Heart right ventricle (tissue), 16 donors: ENCODE measurements around the gene BMP2. TPM values are rescaled to one million over a fixed set of nuclear protein-coding genes. Genes with fewer than 3 reads are reported as not detected.

Source experiments
- ATAC-seq, 8 donors: fragments of 200-7000 bp; cut with Tn5 transposase; one replicate each; pipeline ENCODE4 v1.9.1; 2020; ENCODE audit warnings: mild to moderate bottlenecking in 8 of 8, moderate library complexity in 8 of 8, moderate number of reproducible peaks in 1 of 8
- DNase-seq, 2 donors: peaks; one replicate each; pipeline ENCODE4 v3.0.0-alpha.2; 2020
- H3K27ac ChIP-seq, 10 donors: fragments of 200-600 bp; sonication (generic) in 2 of 10; one replicate each; pipeline versions ENCODE4 v1.5.0 to v1.8.0; 2020 to 2022; ENCODE audit warnings: mild to moderate bottlenecking in 3 of 10
- H3K27me3 ChIP-seq, 7 donors: fragments of 200-600 bp; one replicate each; pipeline ENCODE4 v1.8.0; 2021 to 2022; ENCODE audit warnings: mild to moderate bottlenecking in 2 of 7
- H3K36me3 ChIP-seq, 9 donors: fragments of 200-600 bp; sonication (generic) in 1 of 9; one replicate each; pipeline versions ENCODE4 v1.5.0 to v1.8.0; 2020 to 2022; ENCODE audit warnings: mild to moderate bottlenecking in 2 of 9
- H3K4me1 ChIP-seq, 9 donors: fragments of 200-600 bp; sonication (generic) in 1 of 9; one replicate each; pipeline versions ENCODE4 v1.5.0 to v1.8.0; 2020 to 2022; ENCODE audit warnings: mild to moderate bottlenecking in 4 of 9
- H3K4me3 ChIP-seq, 10 donors: fragments of 200-600 bp; sonication (generic) in 2 of 10; one replicate each; pipeline versions ENCODE4 v1.5.0 to v1.8.0; 2020 to 2022; ENCODE audit warnings: mild to moderate bottlenecking in 7 of 10, moderate library complexity in 2 of 10
- H3K9me3 ChIP-seq, 11 donors: fragments of 200-600 bp in 10 of 11; sonication (generic) in 2 of 11; one replicate each; pipeline versions ENCODE4 v1.5.0 to v1.8.0; 2013 to 2022; ENCODE audit warnings: mild to moderate bottlenecking in 2 of 11, control low read depth in 1 of 11, moderate library complexity in 1 of 11
- WGBS, 2 donors: extraction: QIAGEN DNeasy Blood & Tissue Kit; methylation state at CpG; one replicate each; pipeline ENCODE4 v1.1.7; 2013; ENCODE audit warnings: inconsistent platforms in 1 of 2; 5-methylcytosine and 5-hydroxymethylcytosine counted together
- intact Hi-C, 10 donors: fragments of 100-400 bp; cut with DNase I; formaldehyde crosslinking; loops; one replicate each; pipeline versions ENCODE4 v1.11.1 to v1.14.2; 2022
- polyA plus RNA-seq, 2 donors: library from polyadenylated mRNA; stranded (reverse); fragments of 200-250 nt; gene quantifications; one replicate each; pipeline ENCODE4 v1.2.3, GENCODE V29; 2013
- total RNA-seq, 10 donors: library from RNA; stranded (reverse); fragmentation: NEBNext Ultra II Directional in 3 of 10; extraction: Animal tissue kit (Norgen Biotek cat#: 25700) in 3 of 10; gene quantifications; one replicate each; pipeline versions ENCODE4 v1.2.1 to v1.2.4, GENCODE V29; 2021 to 2023
- TF ChIP-seq, protein P1 (sequence below), 9 donors: fragments of 200-600 bp; sonication (generic) in 2 of 9; IDR thresholded peaks; one replicate each; pipeline versions ENCODE4 v1.5.0 to v1.8.0; 2021 to 2022; ENCODE audit warnings: antibody characterized with exemption in 9 of 9, mild to moderate bottlenecking in 5 of 9, moderate library complexity in 1 of 9
- donor health status: Arrhythmogenic right ventricular cardiomyopathy.
- donor health status: ischemic (EF 13 %, LVEDD 7.1; RV severe dilation, severe dysfunction).
- donor health status: healthy with polysubstance abuse.
- donor health status: DM: no; HTN: yes; CAD: no.
- donor health status: DM: no; HTN: no; CAD: no.
- donor health status: ischemic (EF 25% LVEDD 6.9; RV normal size, moderate dysfunction).
- donor health status: ischemic (EF 25% LVEDD 5.7; RV mildly dilated, moderate dysfunction).
- donor health status: healthy.
- donor health status: DM: yes; HTN: yes; CAD: no.
- donor health status: Ischemic cardiomyopathy.
- donor health status: ischemic (EF 35%, LVEDD 5.7; RV mildly dilated, moderate dysfunction).
- donor health status: nonischemic (EF 11% LVEDD 7.7; RV severe dilation, severe dysfunction).
- donor health status: DM: yes; HTN: yes; CAD: no.
- donor health status: PGD.
- donor health status: ischemic (EF 29% LVEDD 5.4; RV normal size, mild dysfunction).
- donor health status: nonischemic (EF 23%, LVEDD 6.1; RV moderate dilation, normal function).

The BMP2 gene
- total and polyA plus RNA-seq, 12 donors: 0.89 to 3.1 (median 2.2) TPM

DNA sequence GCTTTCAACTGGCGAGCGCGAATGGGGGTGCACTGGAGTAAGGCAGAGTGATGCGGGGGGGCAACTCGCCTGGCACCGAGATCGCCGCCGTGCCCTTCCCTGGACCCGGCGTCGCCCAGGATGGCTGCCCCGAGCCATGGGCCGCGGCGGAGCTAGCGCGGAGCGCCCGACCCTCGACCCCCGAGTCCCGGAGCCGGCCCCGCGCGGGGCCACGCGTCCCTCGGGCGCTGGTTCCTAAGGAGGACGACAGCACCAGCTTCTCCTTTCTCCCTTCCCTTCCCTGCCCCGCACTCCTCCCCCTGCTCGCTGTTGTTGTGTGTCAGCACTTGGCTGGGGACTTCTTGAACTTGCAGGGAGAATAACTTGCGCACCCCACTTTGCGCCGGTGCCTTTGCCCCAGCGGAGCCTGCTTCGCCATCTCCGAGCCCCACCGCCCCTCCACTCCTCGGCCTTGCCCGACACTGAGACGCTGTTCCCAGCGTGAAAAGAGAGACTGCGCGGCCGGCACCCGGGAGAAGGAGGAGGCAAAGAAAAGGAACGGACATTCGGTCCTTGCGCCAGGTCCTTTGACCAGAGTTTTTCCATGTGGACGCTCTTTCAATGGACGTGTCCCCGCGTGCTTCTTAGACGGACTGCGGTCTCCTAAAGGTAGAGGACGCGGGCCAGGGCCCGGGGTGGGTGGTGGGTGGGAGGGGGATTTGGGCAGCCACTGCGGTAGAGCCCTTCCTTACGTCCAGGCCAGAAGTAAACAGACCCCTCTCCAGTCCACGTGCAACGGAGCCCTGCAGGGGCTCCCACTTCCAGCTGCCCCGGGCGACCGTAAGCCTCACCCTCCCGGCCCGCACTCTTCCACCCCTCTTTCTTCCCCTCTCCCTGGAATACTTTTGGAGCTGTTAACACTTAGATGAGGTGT is 998 bp downstream of the BMP2 start:
- peak in 7 of 8 donors; percentile 19 to 50 (median 30) for ATAC-seq
- H3K9me3 ChIP-seq: no peaks in the 10 kb centered on the region
- peak overlapping the region; percentile 66 to 87 (median 78) for H3K4me3 ChIP-seq
- H3K36me3 ChIP-seq: no peaks in the 10 kb centered on the region
- intact Hi-C loops: loop anchor here in 7 of 10 donors (5.0 to 10.0 kb wide), 9 partner anchors 124 to 1096 kb away; no protein-coding TSS in a partner anchor
- WGBS, 2 donors: 1 to 2% methylated on average over 68 to 70 of the region's 70 CpGs
- DNase-seq: peak; percentile 28 to 29
- peaks cover 0 to 31% (median 17%) of the 10 kb centered on the region in 9 donors for H3K4me1 ChIP-seq
- peaks cover 0 to 66% (median 0%) of the 10 kb centered on the region in 7 donors for H3K27me3 ChIP-seq
- peak overlapping the region; percentile 39 to 84 (median 72) for H3K27ac ChIP-seq
- TF ChIP-seq, protein P1, sequence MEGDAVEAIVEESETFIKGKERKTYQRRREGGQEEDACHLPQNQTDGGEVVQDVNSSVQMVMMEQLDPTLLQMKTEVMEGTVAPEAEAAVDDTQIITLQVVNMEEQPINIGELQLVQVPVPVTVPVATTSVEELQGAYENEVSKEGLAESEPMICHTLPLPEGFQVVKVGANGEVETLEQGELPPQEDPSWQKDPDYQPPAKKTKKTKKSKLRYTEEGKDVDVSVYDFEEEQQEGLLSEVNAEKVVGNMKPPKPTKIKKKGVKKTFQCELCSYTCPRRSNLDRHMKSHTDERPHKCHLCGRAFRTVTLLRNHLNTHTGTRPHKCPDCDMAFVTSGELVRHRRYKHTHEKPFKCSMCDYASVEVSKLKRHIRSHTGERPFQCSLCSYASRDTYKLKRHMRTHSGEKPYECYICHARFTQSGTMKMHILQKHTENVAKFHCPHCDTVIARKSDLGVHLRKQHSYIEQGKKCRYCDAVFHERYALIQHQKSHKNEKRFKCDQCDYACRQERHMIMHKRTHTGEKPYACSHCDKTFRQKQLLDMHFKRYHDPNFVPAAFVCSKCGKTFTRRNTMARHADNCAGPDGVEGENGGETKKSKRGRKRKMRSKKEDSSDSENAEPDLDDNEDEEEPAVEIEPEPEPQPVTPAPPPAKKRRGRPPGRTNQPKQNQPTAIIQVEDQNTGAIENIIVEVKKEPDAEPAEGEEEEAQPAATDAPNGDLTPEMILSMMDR (IDR thresholded peaks at IDR 0.05): no peak

- no peak overlapping the region for H3K27ac ChIP-seq
- H3K4me3 ChIP-seq: peak overlapping the region; percentile 2 to 87 (median 78)
- intact Hi-C loops: loop anchor here in 7 of 10 donors (5.0 to 10.0 kb wide), 9 partner anchors 125 to 1095 kb away; no protein-coding TSS in a partner anchor
- no peaks in the 10 kb centered on the region for H3K36me3 ChIP-seq
- H3K4me1 ChIP-seq: peaks cover 0 to 30% (median 17%) of the 10 kb centered on the region in 9 donors
- H3K9me3 ChIP-seq: no peaks in the 10 kb centered on the region
- DNase-seq (peak; percentile 23 to 50), ATAC-seq (peak in 7 of 8 donors; percentile 20 to 43 (median 34))
- 4% methylated on average over 55 of the region's 55 CpGs for WGBS, 2 donors
- peaks cover 0 to 72% (median 0%) of the 10 kb centered on the region in 7 donors for H3K27me3 ChIP-seq
- TF ChIP-seq, protein P1 (IDR thresholded peaks at IDR 0.05): no peak
These were observed 2.7 kb downstream of the BMP2 start for GRCh38 chr20:6769903-6770785.

DNA sequence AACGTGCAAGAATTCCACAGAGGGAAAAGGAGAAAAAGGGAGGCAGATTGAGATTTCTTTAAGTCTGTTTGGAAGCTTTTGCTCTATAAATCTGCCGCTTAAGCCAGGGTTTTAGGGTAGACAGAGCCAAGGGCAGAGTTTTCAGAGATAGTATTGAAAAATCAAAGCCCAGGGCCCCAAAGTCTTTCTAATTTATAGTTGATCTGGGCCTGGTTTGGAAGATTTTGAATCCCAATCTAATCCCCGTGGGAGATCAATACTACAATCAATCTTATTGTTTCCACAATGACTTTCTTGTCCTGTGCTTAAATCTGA is 3.3 kb downstream of the BMP2 start:
- peaks cover 0 to 28% (median 17%) of the 10 kb centered on the region in 9 donors for H3K4me1 ChIP-seq
- ATAC-seq (no peak), DNase-seq (no peak)
- TF ChIP-seq, protein P1 (IDR thresholded peaks at IDR 0.05): no peak
- peak overlapping the region in 7 of 10 donors; percentile 68 to 87 (median 79) for H3K4me3 ChIP-seq
- H3K27me3 ChIP-seq: peaks cover 0 to 72% (median 0%) of the 10 kb centered on the region in 7 donors
- H3K27ac ChIP-seq: no peak overlapping the region
- peaks cover 0 to 6% (median 0%) of the 10 kb centered on the region in 9 donors for H3K36me3 ChIP-seq
- 58 to 63% methylated on average over 3 of the region's 3 CpGs for WGBS, 2 donors
- no peaks in the 10 kb centered on the region for H3K9me3 ChIP-seq
- intact Hi-C loops: no loop called here
